AML-193 (cell line): Measurements from ENCODE around the gene NUP98.
"Not testable (repeated sequence)": the region's sequence is repeated elsewhere in the genome, so short reads cannot be mapped to it uniquely, and the experiment has no call there.

Source experiments
- DNase-seq, 2 experiments: peaks; one replicate each; lab custom pipeline; 2025; lab: John Stamatoyannopoulos, UW

Gene NUP98

GRCh38 chr11:3669742-3670183 is 127.6 kb downstream of the NUP98 start:
- no peak for DNase-seq

- no peak for DNase-seq
Observed at GRCh38 chr11:3669128-3669527, 128.2 kb downstream of the NUP98 start.

- DNase-seq = no peak
Observed at GRCh38 chr11:3667149-3668035, 130.0 kb downstream of the NUP98 start.

GRCh38 chr11:3666023-3666530 is 131.3 kb downstream of the NUP98 start:
- no peak for DNase-seq

- peak; percentile 14 to 33 for DNase-seq
Observed at GRCh38 chr11:3665336-3666022, 131.9 kb downstream of the NUP98 start.

- DNase-seq = no peak
Observed at GRCh38 chr11:3664032-3664630, 133.2 kb downstream of the NUP98 start.

- no peak for DNase-seq
Observed at GRCh38 chr11:3662856-3663255, 134.5 kb downstream of the NUP98 start.

- no peak for DNase-seq
Observed at GRCh38 chr11:3660960-3661359, 136.4 kb downstream of the NUP98 start.

GRCh38 chr11:3659595-3660515 is 137.5 kb downstream of the NUP98 start:
- no peak for DNase-seq

- no peak for DNase-seq
Observed at GRCh38 chr11:3658252-3658651, 139.1 kb downstream of the NUP98 start.

GRCh38 chr11:3657331-3657730 is 140.0 kb downstream of the NUP98 start:
- DNase-seq = not testable (repeated sequence)

GRCh38 chr11:3655547-3655946 is 141.8 kb downstream of the NUP98 start:
- no peak for DNase-seq

- DNase-seq = not testable (repeated sequence)
Observed at GRCh38 chr11:3652514-3652913, 144.8 kb downstream of the NUP98 start.

GRCh38 chr11:3649374-3649773 is 148.0 kb downstream of the NUP98 start:
- DNase-seq = not testable (repeated sequence)

GRCh38 chr11:3648843-3649242 is 148.5 kb downstream of the NUP98 start:
- not testable (repeated sequence) for DNase-seq

GRCh38 chr11:3645552-3645951 is 151.8 kb downstream of the NUP98 start:
- DNase-seq = no peak

- no peak for DNase-seq
Observed at GRCh38 chr11:3644817-3645235, 152.5 kb downstream of the NUP98 start, which contains the start of gene ART1. Gene ART1 (plus strand): TSS chr11:3645128. CDS start chr11:3659214, 14,086 bp downstream.

GRCh38 chr11:3643102-3643546 is 154.2 kb downstream of the NUP98 start:
- not testable (repeated sequence) for DNase-seq

GRCh38 chr11:3642071-3642951 is 155.0 kb downstream of the NUP98 start:
- no peak for DNase-seq

GRCh38 chr11:3641701-3642070 is 155.7 kb downstream of the NUP98 start, which contains the start of gene ART5:
Gene ART5 (minus strand): TSS chr11:3641992. CDS start chr11:3641862, 130 bp downstream.
- DNase-seq = no peak
